GM18858 (cell line): ENCODE data around the gene TRIM47.

Experiments
- ATAC-seq: cut with Tn5 transposase; IDR thresholded peaks from one replicate; pipeline ENCODE4 v1.9.1; 2021; ENCODE audit not compliant: unreplicated experiment

Gene TRIM47

GRCh38 chr17:75878174-75878998 is at the start of gene TRIM47:
Gene TRIM47 (minus strand): TSS chr17:75878581. CDS start chr17:75878548, 33 bp downstream.
- no peak for ATAC-seq

- no peak for ATAC-seq
Measured at GRCh38 chr17:75927286-75927922, 49.0 kb upstream of the TRIM47 start.

- ATAC-seq: no peak
Measured at GRCh38 chr17:75926456-75926855, 48.1 kb upstream of the TRIM47 start.

- ATAC-seq: no peak
Measured at GRCh38 chr17:75925912-75926311, 47.5 kb upstream of the TRIM47 start.

GRCh38 chr17:75925103-75925502 is 46.7 kb upstream of the TRIM47 start:
- no peak for ATAC-seq

- no peak for ATAC-seq
Measured at GRCh38 chr17:75922963-75923874, 44.8 kb upstream of the TRIM47 start.

GRCh38 chr17:75922173-75922961 is 44.0 kb upstream of the TRIM47 start:
- ATAC-seq: no peak

- ATAC-seq: no peak
Measured at GRCh38 chr17:75921596-75921995, 43.2 kb upstream of the TRIM47 start.

- ATAC-seq: no peak
Measured at GRCh38 chr17:75920045-75920560, 41.7 kb upstream of the TRIM47 start.

- no peak for ATAC-seq
Measured at GRCh38 chr17:75919611-75920010, 41.2 kb upstream of the TRIM47 start.

- ATAC-seq: no peak
Measured at GRCh38 chr17:75917917-75918445, 39.6 kb upstream of the TRIM47 start.

- no peak for ATAC-seq
Measured at GRCh38 chr17:75917141-75917916, 38.9 kb upstream of the TRIM47 start.

- ATAC-seq: no peak
Measured at GRCh38 chr17:75915268-75915667, 36.9 kb upstream of the TRIM47 start.

- ATAC-seq: no peak
Measured at GRCh38 chr17:75914643-75915267, 36.4 kb upstream of the TRIM47 start.

- ATAC-seq: no peak
Measured at GRCh38 chr17:75913537-75914210, 35.3 kb upstream of the TRIM47 start.

GRCh38 chr17:75910699-75911098 is 32.3 kb upstream of the TRIM47 start:
- ATAC-seq: no peak

- ATAC-seq: no peak
Measured at GRCh38 chr17:75909812-75910274, 31.5 kb upstream of the TRIM47 start.
